ENCODE measurements around the gene ZNF225.

DNA sequence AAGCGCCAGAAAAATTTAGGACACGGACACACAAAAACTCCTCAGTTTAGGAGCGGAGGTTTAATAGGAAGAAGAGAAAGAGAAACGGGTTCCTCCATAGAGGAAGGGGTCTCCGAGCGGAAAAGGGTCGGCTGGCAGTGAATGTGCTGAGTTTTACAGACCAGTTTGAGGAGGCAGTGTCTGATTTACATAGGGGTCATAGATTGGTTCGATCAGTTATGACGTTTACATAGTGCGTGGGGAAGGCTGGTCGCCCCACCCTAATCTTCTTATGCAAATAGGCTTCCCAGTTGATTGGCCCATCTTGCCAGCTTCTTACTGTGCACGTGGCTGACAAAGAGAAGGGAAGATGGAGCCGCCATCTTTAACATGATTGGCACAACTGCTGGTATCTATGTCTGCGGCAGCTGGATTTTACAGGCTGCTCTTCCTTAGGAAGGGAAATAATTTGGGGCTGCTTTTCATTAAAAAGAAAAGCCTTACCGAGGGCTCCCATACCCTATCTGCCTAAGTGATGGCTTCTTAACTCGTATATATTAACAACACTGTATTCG is 1.2 kb upstream of the ZNF225 start:
- TF ChIP-seq EZH2 (IDR thresholded peaks at IDR 0.05) = no peak
- TF ChIP-seq POLR2AphosphoS5 (IDR thresholded peaks at IDR 0.05; ENCODE audit: borderline replicate concordance, low read depth, low read length) = no peak
- TF ChIP-seq FOXP2 (optimal IDR thresholded peaks at IDR 0.05; ENCODE audit: control extremely low read depth, extremely low read length, insufficient read depth) = no peak

All from SK-N-MC (cell line).